Smooth muscle cell (in vitro differentiated cells): ENCODE results near the gene PPP2R2B. TPM values are rescaled to one million over a fixed set of nuclear protein-coding genes. Genes with fewer than 3 reads are reported as not detected.

Source experiments
- DNase-seq: peaks from one replicate; lab custom pipeline; 2025; ENCODE audit not compliant: unreplicated experiment; lab: John Stamatoyannopoulos, UW
- H2AFZ ChIP-seq: fragments of 200-600 bp; sonication (generic); 2 replicates; pipeline ENCODE4 v1.6.0; 2016; ENCODE audit warnings: antibody characterized with exemption, low read depth, mild to moderate bottlenecking
- H3F3A ChIP-seq: fragments of 200-600 bp; sonication (generic); 2 replicates; pipeline ENCODE4 v1.6.0; 2017; ENCODE audit warnings: antibody characterized with exemption, low read depth
- H3K27ac ChIP-seq: fragments of 200-600 bp; sonication (generic); 2 replicates; pipeline ENCODE4 v1.5.1; 2016; ENCODE audit warnings: low read depth, mild to moderate bottlenecking
- H3K27me3 ChIP-seq: fragments of 200-600 bp; sonication (generic); 2 replicates; pipeline ENCODE4 v1.6.1; 2016; ENCODE audit warnings: low read depth, mild to moderate bottlenecking
- H3K36me3 ChIP-seq: fragments of 200-600 bp; sonication (generic); 2 replicates; pipeline ENCODE4 v1.5.1; 2016; ENCODE audit warnings: low read depth
- H3K4me1 ChIP-seq: fragments of 200-600 bp; sonication (generic); 2 replicates; pipeline ENCODE4 v1.5.1; 2016; ENCODE audit warnings: low read depth
- H3K4me2 ChIP-seq: fragments of 200-600 bp; sonication (generic); 2 replicates; pipeline ENCODE4 v1.6.0; 2016; ENCODE audit warnings: mild to moderate bottlenecking
- H3K4me3 ChIP-seq: fragments of 200-600 bp; sonication (generic); 2 replicates; pipeline ENCODE4 v1.5.1; 2016; ENCODE audit warnings: mild to moderate bottlenecking
- H3K79me2 ChIP-seq: fragments of 200-600 bp; sonication (generic); 2 replicates; pipeline ENCODE4 v1.6.0; 2016; ENCODE audit warnings: low read depth, mild to moderate bottlenecking
- H3K9ac ChIP-seq: fragments of 200-600 bp; sonication (generic); 2 replicates; pipeline ENCODE4 v1.6.0; 2016; ENCODE audit warnings: low read depth
- H3K9me3 ChIP-seq: fragments of 200-600 bp; sonication (generic); replicated peaks from 2 replicates; pipeline ENCODE4 v1.5.1; 2016; ENCODE audit warnings: low read depth
- H4K20me1 ChIP-seq: fragments of 200-600 bp; sonication (generic); 2 replicates; pipeline ENCODE4 v1.6.0; 2016; ENCODE audit warnings: low read depth
- WGBS: methylation state at CpG from one replicate; pipeline ENCODE4 v1.1.7; 2016; ENCODE audit warnings: low lambda C conversion rate; 5-methylcytosine and 5-hydroxymethylcytosine counted together
- polyA plus RNA-seq: library from polyadenylated mRNA; unstranded; fragments of >200 nt; fragmentation: Nextera tagmentation; extraction: Ambion mirVana; gene quantifications from 2 replicates; pipeline ENCODE4 v1.2.1, GENCODE V29; 2016
- total RNA-seq: library from RNA; depleted of rRNA; stranded (reverse); fragments of >200 nt; gene quantifications from 2 replicates; pipeline ENCODE4 v1.2.3, GENCODE V29; 2014
- TF ChIP-seq, protein P1 (sequence below): fragments of 200-600 bp; sonication (generic); IDR thresholded peaks from 2 replicates; pipeline ENCODE4 v1.5.1; 2017; ENCODE audit warnings: borderline replicate concordance, mild to moderate bottlenecking, antibody characterized with exemption; ENCODE audit not compliant: insufficient read depth, poor library complexity, severe bottlenecking

The PPP2R2B gene
- total and polyA plus RNA-seq, 2 experiments from 2014 or later: 0.89 to 2.2 TPM

- 63% methylated on average over 3 of the region's 3 CpGs for WGBS
- Histone ChIP-seq H2AFZ (no peak overlapping the region), H3K79me2 (no peaks in the 10 kb centered on the region), H3K36me3 (no peaks in the 10 kb centered on the region), H3K4me1 (no peaks in the 10 kb centered on the region), H3K4me3 (no peak overlapping the region), H3F3A (no peaks in the 10 kb centered on the region), H3K27ac (no peak overlapping the region), H3K27me3 (no peaks in the 10 kb centered on the region), H4K20me1 (no peaks in the 10 kb centered on the region), H3K9ac (no peak overlapping the region), H3K4me2 (no peak overlapping the region), H3K9me3 (no peaks in the 10 kb centered on the region)
- DNase-seq: no peak
- TF ChIP-seq, protein P1, sequence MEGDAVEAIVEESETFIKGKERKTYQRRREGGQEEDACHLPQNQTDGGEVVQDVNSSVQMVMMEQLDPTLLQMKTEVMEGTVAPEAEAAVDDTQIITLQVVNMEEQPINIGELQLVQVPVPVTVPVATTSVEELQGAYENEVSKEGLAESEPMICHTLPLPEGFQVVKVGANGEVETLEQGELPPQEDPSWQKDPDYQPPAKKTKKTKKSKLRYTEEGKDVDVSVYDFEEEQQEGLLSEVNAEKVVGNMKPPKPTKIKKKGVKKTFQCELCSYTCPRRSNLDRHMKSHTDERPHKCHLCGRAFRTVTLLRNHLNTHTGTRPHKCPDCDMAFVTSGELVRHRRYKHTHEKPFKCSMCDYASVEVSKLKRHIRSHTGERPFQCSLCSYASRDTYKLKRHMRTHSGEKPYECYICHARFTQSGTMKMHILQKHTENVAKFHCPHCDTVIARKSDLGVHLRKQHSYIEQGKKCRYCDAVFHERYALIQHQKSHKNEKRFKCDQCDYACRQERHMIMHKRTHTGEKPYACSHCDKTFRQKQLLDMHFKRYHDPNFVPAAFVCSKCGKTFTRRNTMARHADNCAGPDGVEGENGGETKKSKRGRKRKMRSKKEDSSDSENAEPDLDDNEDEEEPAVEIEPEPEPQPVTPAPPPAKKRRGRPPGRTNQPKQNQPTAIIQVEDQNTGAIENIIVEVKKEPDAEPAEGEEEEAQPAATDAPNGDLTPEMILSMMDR: no peak
Measured at GRCh38 chr5:146836226-146836842, 42.2 kb downstream of the PPP2R2B start.

GRCh38 chr5:146832985-146833732 is 45.4 kb downstream of the PPP2R2B start:
- no peaks in the 10 kb centered on the region for H3K27me3 ChIP-seq

GRCh38 chr5:146828385-146828784 is 50.2 kb downstream of the PPP2R2B start:
- TF ChIP-seq, protein P1: no peak
- H3K79me2 ChIP-seq: no peaks in the 10 kb centered on the region
- no peaks in the 10 kb centered on the region for H3K27me3 ChIP-seq
- H2AFZ ChIP-seq: no peak overlapping the region
- no peaks in the 10 kb centered on the region for H3F3A ChIP-seq
- no peaks in the 10 kb centered on the region for H3K4me1 ChIP-seq
- no peaks in the 10 kb centered on the region for H4K20me1 ChIP-seq
- H3K9ac ChIP-seq: no peak overlapping the region
- peak overlapping the region; percentile 7 for H3K4me2 ChIP-seq
- peak overlapping the region; percentile 36 for H3K27ac ChIP-seq
- DNase-seq: no peak
- no peak overlapping the region for H3K4me3 ChIP-seq
- H3K36me3 ChIP-seq: no peaks in the 10 kb centered on the region
- no peaks in the 10 kb centered on the region for H3K9me3 ChIP-seq

More at GRCh38 chr5:146832985-146833732, 45.4 kb downstream of the PPP2R2B start:
- Histone ChIP-seq H3K79me2 (no peaks in the 10 kb centered on the region), H3K4me1 (no peaks in the 10 kb centered on the region), H3K4me3 (no peak overlapping the region), H3K36me3 (no peaks in the 10 kb centered on the region), H3K4me2 (no peak overlapping the region), H3K27ac (no peak overlapping the region), H4K20me1 (no peaks in the 10 kb centered on the region), H3K9me3 (no peaks in the 10 kb centered on the region), H3K9ac (no peak overlapping the region), H2AFZ (no peak overlapping the region), H3F3A (no peaks in the 10 kb centered on the region)
- 77% methylated on average over 3 of the region's 3 CpGs for WGBS
- TF ChIP-seq, protein P1: no peak
- DNase-seq: no peak
